Testis (tissue), 2 donors: ENCODE results near the gene OR8B12.

ENCODE experiments used
- CTCF ChIP-seq, 3 experiments: fragments of 450-650 bp in 2 of 3; fragments of 200-600 bp in 1 of 3; sonication (generic) in 1 of 3; IDR thresholded peaks; one replicate each; pipeline ENCODE4 v1.5.1; 2016 to 2019; ENCODE audit warnings: antibody characterized with exemption in 3 of 3, mild to moderate bottlenecking in 2 of 3, moderate library complexity in 1 of 3
- POLR2A ChIP-seq: fragments of 450-650 bp; IDR thresholded peaks from one replicate; pipeline ENCODE4 v1.6.1; 2017; ENCODE audit warnings: antibody characterized with exemption, mild to moderate bottlenecking, moderate library complexity

- no peak for TF ChIP-seq CTCF (IDR thresholded peaks at IDR 0.05)
- no peak for TF ChIP-seq POLR2A
Observed at GRCh38 chr11:124578761-124579160, 35.3 kb upstream of the OR8B12 start.
